AG09319 (cell line): ENCODE data around the gene CUEDC1.

ENCODE experiments used
- DNase-seq: peaks from one replicate; pipeline ENCODE4 v3.0.0-alpha.2; 2010; ENCODE audit warnings: low read depth; ENCODE audit errors: extremely low read depth
- CTCF ChIP-seq: IDR thresholded peaks from 2 replicates; pipeline ENCODE4 v1.5.1; 2011; ENCODE audit warnings: low read depth, mild to moderate bottlenecking, inconsistent platforms, low read length, moderate library complexity

Gene CUEDC1

GRCh38 chr17:57856792-57857620 is 98.2 kb downstream of the CUEDC1 start:
- TF ChIP-seq CTCF, result no peak
- DNase-seq, result no peak

GRCh38 chr17:57855391-57856035 is 99.7 kb downstream of the CUEDC1 start:
- TF ChIP-seq CTCF, result no peak
- DNase-seq, result no peak

- no peak for DNase-seq
- TF ChIP-seq CTCF, result no peak
These were observed 101.5 kb downstream of the CUEDC1 start for GRCh38 chr17:57853695-57854094.

GRCh38 chr17:57852955-57853328 is 102.3 kb downstream of the CUEDC1 start:
- no peak for DNase-seq
- TF ChIP-seq CTCF, result no peak

- DNase-seq, result no peak
- no peak for TF ChIP-seq CTCF
These were observed 102.9 kb downstream of the CUEDC1 start for GRCh38 chr17:57852092-57852954.

GRCh38 chr17:57849874-57850754 is 105.1 kb downstream of the CUEDC1 start, which contains the start of gene MRPS23:
TSS of gene MRPS23 (minus strand) at chr17:57850044. CDS start at chr17:57850010, 34 bp downstream.
- TF ChIP-seq CTCF, result no peak
- DNase-seq, result peak; percentile 97
